HG03469 (cell line): ENCODE measurements around the gene PEF1.

Experiments used
- ATAC-seq: cut with Tn5 transposase; IDR thresholded peaks from one replicate; pipeline ENCODE4 v1.9.1; 2021; ENCODE audit warnings: mild to moderate bottlenecking, moderate library complexity, moderate number of reproducible peaks; ENCODE audit not compliant: unreplicated experiment

The PEF1 gene

DNA sequence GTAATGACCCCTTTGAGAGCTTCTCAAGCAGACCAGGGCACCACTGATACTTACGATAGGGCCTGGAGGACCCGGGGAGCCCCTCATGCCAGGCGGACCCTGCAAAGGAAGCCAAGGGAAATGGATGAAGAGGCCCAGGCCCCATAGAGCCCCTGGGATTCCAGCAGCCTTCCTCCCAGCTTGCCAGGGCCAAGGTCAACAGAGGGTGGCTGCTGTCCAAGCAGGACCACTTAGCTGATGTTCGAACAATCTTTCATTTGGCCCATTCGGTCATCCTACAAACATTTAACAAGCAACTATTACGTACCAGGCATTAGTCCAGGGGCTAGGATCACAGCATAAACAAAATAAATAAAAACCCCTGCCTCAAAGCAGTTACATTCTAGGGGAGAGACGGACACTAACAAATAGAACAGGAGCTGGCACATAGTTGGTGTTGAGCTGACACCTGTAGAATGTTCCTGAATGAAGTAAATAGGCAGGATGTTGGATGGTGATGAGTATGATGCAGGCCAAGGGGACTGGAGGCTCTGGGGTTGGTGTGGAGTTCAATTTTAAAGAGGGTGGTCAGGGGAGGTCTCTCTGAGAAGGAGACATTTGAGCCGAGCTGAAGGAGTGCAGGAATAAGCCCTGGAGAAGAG lies 27.0 kb upstream of the PEF1 start:
- ATAC-seq, result no peak

DNA sequence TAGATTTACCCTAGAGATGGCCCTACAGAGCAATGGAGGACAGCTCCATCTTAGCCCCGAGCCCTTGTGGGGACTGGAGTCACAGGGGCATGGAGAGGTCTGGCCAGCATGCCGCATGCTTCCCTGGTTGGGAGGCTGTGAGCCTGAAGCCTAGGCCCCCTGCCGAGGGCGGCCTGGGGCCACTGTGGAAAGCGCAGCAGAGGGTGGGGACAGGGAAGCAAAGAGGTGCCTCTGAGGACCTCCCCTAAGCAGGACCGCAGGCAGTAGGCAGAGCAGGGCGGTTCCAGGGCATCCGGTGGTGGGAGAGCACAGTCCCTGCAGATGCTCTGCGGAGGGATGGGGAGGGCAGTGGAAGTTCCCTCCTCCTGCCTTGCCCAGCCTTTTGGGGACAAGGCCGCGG lies 26.5 kb upstream of the PEF1 start:
- no peak for ATAC-seq

- ATAC-seq, result no peak
Observed at GRCh38 chr1:31670593-31670964, 25.9 kb upstream of the PEF1 start.

DNA sequence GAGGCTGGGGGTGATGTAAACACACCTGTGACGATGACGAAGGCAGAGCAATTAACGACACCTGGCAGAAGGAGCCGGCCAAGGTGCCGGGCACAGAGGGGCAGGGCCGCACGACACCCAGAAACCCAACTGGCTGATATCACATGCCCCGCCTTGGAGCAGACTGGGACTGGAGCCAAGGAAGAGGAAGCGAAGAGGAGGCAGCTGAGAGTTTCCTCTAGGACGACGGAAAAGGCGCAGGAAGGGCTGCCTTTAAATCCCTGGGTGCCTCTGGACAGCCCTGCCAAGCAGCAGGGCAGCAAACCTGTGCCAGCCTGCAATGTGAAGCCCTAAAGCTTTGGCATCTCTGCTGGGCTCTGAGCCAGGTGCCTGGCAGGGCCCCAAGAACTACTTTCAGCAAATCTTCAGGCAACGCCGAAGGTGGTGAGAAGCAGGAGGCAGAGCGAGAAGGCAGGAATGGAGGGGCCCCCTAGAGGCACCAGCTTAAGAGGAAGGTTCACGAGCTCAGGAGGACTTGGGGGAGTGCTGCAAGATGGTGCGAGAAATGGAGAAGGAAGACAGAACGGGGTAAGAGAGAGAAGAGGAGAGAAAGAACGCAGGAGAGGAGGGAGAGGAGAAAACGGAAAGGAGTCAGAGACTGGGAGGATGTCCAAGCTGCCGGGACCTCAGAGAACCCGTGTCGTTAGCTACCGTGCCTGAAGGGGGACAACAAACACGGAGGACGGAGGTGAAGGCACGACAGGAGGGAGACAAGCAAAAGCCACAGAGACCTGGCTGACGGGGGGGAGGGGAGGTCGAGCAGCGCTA lies 25.3 kb upstream of the PEF1 start:
- ATAC-seq, result no peak

- ATAC-seq, result no peak
Observed at GRCh38 chr1:31669433-31669785, 24.7 kb upstream of the PEF1 start.

GRCh38 chr1:31668303-31668883 lies 23.7 kb upstream of the PEF1 start:
- ATAC-seq, result no peak

DNA sequence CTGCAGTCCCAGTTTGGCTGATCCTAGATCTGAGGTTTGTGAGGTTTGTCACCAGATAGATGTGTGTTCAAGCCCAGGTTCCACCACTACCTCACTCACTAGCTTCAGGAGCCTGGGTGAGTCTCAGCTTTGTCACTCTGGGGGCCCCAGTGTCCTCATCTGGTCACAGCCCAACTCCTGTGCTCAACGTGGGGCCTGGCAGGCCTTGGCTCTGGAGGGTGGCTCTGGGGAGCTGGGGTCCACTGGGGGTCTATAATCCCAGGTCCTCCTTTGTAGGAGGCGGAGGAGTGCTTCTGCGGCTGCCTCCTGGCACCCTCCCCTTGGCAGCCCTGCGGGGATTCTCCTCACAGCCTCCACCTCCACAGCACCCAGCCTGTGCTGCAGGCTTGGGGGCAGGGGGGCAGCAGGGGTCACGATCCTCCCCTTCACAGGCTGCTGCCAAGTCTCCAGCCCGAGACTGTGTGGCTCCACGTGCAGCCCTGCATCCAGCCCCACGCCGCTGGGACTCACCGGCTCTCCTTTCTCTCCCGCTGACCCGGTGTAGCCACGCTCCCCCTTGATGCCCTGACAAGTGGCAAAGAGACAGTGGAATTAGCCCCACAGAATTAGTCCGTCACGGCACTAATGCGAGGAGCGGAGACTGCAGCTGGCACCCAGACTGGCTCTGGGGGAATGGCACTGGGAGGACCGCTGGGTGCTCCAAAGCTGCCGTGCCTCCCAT lies 22.5 kb upstream of the PEF1 start:
- no peak for ATAC-seq

- no peak for ATAC-seq
Observed at GRCh38 chr1:31666263-31666963, 21.7 kb upstream of the PEF1 start.

DNA sequence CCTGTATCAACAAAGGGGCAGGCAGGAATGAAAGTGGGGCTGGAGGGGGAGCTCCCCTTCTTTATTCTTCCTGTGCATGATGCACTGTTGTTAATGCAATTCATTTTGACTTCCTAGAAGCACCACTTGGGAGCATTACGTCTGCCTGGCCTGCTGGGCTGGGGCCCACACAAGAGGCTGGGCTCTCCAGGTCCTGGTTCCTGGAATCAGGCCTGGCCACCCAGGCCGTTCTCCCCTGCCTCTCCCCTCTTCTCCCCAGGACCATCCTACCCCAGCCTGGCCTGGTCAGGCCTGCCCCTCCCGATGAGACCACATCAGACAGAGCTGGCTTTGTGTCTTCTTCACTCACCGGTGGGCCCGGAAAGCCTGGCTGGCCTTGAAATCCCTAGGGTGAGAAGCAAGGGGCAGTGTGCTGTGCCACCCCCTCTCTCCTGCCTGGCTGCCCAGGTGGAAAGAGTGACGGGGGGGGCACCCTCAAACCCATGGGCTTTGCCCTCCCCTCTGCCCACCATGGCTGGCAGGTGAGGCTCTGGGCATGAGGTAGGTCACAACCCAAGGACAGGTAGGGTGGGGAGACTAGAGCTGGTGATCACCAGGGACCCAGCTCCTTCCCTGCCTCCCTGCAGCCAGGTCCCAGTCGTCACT lies 20.7 kb upstream of the PEF1 start:
- no peak for ATAC-seq

GRCh38 chr1:31664528-31664927 lies 19.9 kb upstream of the PEF1 start:
- no peak for ATAC-seq

DNA sequence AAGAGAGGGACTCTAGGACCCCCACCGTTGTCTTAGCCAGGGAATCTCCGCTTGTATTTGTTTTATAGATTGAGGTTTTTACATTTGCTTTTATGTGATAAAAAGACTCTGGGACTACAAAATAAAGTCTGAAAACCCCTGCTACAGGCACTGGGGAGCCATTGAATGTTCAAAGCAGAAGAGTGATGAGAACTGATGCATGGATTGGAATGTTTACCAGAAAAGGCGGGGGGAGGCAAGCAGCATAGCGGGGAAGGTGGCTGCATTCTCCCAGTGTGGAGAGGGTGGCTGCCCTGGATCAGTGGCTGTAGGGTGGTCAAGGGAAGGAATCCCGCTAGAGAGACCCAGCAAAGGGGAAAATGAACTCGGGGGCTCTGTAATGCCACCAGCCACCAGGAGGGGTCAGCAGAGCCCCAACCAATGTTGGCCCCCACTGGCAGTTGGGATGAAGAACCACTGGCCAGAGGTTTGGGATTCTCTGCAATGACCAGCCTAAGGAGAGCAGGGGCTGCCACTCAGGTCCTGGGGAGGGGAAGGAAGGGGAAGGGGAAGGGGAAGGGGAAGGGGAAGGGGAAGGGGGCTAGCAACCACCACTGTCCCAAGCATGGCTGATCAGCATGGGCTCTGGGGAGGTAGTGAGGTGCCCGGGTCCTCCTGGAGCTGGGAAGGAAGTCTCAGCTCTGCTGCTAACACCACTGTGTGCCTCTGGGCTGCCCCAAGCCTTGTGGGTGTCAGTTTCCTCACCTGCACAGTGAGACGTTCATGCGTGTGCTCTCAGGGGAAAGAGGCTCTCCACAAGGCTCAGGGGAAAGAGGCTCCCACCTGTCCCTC lies 19.2 kb upstream of the PEF1 start:
- no peak for ATAC-seq

GRCh38 chr1:31662463-31662862 lies 17.8 kb upstream of the PEF1 start:
- ATAC-seq, result no peak

- ATAC-seq, result no peak
Observed at GRCh38 chr1:31661856-31662255, 17.2 kb upstream of the PEF1 start.

DNA sequence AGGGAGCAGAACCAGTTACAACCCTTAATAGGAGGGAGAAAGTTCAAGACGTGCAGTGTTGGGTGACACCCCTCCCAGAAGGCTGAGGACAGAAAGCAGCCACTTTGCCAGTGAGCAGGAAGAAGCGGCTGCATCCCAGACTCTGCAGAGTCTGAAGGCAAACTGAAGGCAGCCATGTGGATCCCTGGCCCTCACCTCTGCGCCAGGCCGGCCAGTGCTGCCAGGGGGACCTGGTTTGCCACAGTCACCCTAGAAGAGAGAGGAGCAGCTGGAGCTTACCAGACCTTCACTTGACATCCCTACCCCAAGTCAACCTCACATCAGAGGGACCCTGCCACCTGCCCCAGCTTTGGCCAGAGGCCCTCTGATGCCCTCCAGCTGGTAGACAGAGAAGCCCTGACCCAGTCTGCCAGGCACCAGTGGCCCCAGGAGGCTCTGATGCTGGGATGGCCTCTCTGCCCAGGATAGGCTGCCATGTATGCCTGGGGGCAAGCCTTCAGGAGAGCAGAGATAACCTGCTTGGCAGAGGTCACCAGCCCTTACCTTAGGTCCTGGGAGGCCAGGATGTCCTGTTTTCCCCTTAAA lies 16.3 kb upstream of the PEF1 start:
- no peak for ATAC-seq

- no peak for ATAC-seq
Observed at GRCh38 chr1:31659889-31660288, 15.2 kb upstream of the PEF1 start.

DNA sequence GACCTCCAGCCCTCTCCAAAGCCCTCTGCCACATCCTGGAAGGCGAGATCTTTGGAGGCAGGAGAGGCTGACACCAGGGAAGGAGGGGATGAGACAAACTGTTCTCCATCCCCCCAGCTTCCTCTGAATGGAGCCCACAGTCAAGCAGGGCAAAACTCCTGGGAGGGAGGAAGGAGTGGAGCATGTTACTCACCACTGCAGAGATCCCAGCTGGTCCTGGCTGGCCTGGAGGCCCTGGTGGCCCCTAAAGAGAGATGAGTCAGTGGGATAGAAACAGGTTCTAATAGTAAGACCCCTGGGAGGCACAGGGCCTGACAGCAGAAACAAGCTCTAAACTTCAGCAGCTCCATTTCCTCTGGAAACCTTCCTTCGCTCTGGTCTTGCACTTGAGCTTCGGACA lies 14.0 kb upstream of the PEF1 start:
- ATAC-seq, result no peak

DNA sequence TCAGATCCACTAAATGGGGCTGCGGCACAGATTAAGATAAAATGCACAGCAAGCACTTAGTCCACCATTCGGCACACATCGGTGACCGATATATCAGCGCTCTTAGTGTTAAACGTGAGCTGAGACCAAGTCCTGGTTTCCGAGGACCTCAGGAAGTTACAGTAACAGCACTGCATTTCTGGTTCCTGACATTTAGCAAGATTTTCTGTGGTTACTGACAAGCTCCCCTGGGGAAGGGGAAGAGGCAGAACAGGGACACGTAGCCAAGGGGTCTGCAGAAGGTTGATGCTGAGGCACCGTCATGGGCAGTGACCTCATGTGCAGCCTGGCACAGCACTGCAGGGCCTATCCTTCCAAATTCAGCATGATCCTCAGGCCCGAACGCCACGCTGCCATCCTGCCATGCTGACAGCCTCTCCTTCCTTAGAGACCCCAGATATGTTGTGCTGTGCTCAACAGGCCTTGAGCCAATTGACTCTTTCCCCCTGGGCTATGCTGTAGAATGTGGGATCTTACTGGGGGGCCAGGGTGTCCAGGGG lies 13.4 kb upstream of the PEF1 start:
- ATAC-seq, result no peak

DNA sequence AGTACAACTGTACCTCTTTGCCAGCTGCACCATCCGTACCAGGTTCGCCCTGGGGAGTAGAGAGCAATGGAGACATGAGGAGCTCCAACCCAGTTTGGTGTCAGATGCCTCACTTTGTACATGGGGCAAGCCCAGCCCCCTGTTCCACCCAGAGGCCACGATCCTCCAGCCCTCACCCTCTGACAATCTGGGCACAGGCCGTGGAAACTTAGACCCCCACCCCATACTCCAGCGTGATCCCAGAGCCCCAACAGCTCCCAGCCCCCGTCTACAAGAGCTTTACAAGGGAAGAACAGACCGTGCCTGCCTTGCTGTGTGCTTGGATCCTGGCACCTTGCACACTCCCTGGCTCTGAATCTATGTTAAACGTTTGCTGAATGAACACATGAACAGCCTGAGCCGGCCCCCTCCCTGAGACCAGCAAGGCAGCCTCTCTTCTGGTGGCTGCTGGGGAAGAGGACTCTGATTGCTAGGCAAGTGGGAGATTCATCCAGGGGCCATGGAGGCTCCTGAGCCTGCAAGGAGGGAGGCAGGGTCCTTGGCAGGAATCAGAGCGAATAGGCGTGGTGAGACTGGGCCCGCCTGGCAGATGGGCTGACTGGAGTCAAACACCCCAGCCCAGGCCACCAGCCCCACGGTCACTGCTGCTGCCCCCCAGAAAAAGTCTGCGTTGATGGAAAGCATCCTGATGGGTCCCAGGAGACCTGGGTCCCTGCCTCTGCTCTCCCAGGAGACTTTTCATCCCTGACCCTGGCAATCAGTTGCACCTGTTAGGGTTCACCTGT lies 12.5 kb upstream of the PEF1 start:
- ATAC-seq, result no peak
